Adrenal gland (tissue), 12 donors: ENCODE results near the gene RALGPS1. TPM values are rescaled to one million over a fixed set of nuclear protein-coding genes. Genes with fewer than 3 reads are reported as not detected.
A peak's percentile ranks its signal among the peaks of the same experiment; 100 is the strongest.

ENCODE experiments used
- DNase-seq, 7 donors: peaks; one replicate each; pipeline ENCODE4 v3.0.0-alpha.2; 2019 to 2020
- H3K27ac ChIP-seq, 5 donors: fragments of 200-600 bp; sonication (generic) in 4 of 5; 1 replicate in 3 of 5; 2 replicates in 2 of 5; pipeline versions ENCODE4 v1.5.1 to v1.8.0; 2016 to 2020; ENCODE audit warnings: mild to moderate bottlenecking in 1 of 5
- H3K27me3 ChIP-seq: fragments of 200-600 bp; 2 replicates; pipeline ENCODE4 v1.8.0; 2021
- H3K36me3 ChIP-seq, 2 donors: fragments of 200-600 bp; replicated peaks in 1 of 2; 1 replicate in 1 of 2; 2 replicates in 1 of 2; pipeline versions ENCODE4 v1.5.1 to v1.8.0; 2018 to 2022
- H3K4me1 ChIP-seq, 2 donors: fragments of 200-600 bp; replicated peaks in 1 of 2; 1 replicate in 1 of 2; 2 replicates in 1 of 2; pipeline versions ENCODE4 v1.5.1 to v1.8.0; 2018 to 2021
- H3K4me3 ChIP-seq, 4 donors: fragments of 200-600 bp; sonication (generic) in 3 of 4; one replicate each; pipeline ENCODE4 v1.5.1; 2016 to 2018
- H3K9me3 ChIP-seq, 3 donors: fragments of 200-600 bp; sonication (generic) in 1 of 3; replicated peaks in 1 of 3; 1 replicate in 2 of 3; 2 replicates in 1 of 3; pipeline versions ENCODE4 v1.5.1 to v1.8.0; 2016 to 2021
- POLR2A ChIP-seq, 2 donors: fragments of 450-650 bp; IDR thresholded peaks; one replicate each; pipeline ENCODE4 v1.6.1; 2017; ENCODE audit warnings: antibody characterized with exemption in 2 of 2, mild to moderate bottlenecking in 2 of 2, moderate library complexity in 1 of 2
- WGBS, 4 donors: extraction: QIAGEN DNeasy Blood & Tissue Kit in 2 of 4; methylation state at CpG; one replicate each; pipeline versions ENCODE4 v1.1.5 to v1.1.7; 2013 to 2017; 5-methylcytosine and 5-hydroxymethylcytosine counted together
- intact Hi-C, 2 donors: fragments of 100-400 bp; cut with DNase I; formaldehyde crosslinking; loops; one replicate each; pipeline versions ENCODE4 v1.14.1 to v1.15.0; 2022 to 2023
- polyA plus RNA-seq, 3 donors: library from polyadenylated mRNA; stranded (reverse); fragments of 200-250 nt in 2 of 3; fragments of 350-450 nt in 1 of 3; fragmentation: Illumina TruSeq in 1 of 3; extraction: RNeasy Lipid Tissue Mini Kit (QIAGEN cat#74804) in 1 of 3; gene quantifications; one replicate each; pipeline ENCODE4 v1.2.3, GENCODE V29; 2013 to 2014
- total RNA-seq, 9 donors: library from RNA; depleted of rRNA in 4 of 9; stranded (reverse); fragments of >200 nt in 4 of 9; fragments of 120-200 nt in 1 of 9; fragmentation: NEBNext Ultra II Directional in 1 of 9; extraction: Animal tissue kit (Norgen Biotek cat#: 25700) in 1 of 9; gene quantifications; one replicate each; pipeline versions ENCODE4 v1.1.0 to v1.2.4, GENCODE V29; 2013 to 2023
- TF ChIP-seq, protein P1 (sequence below), 6 experiments: fragments of 450-650 bp in 4 of 6; fragments of 200-600 bp in 2 of 6; sonication (generic) in 1 of 6; IDR thresholded peaks; 1 replicate in 5 of 6; 2 replicates in 1 of 6; pipeline versions ENCODE4 v1.5.1 to v1.8.0; 2016 to 2021; ENCODE audit warnings: antibody characterized with exemption in 6 of 6, mild to moderate bottlenecking in 2 of 6, moderate library complexity in 1 of 6
- donor health status: healthy with polysubstance abuse.
- donor health status: Bipolar disorder and iron deficiency.
- donor health status: DM: yes; HTN: yes; CAD: no.
- donor health status: DM: no; HTN: no; CAD: no.
- donor health status: DM: no; HTN: no; CAD: no.
- donor health status: DM: yes; HTN: yes; CAD: no.

Gene RALGPS1
- total and polyA plus RNA-seq, 12 donors, result 2.8 to 9.9 (median 5.1) TPM

GRCh38 chr9:127022913-127023660, 108.5 kb downstream of the RALGPS1 start:
- DNase-seq, result peak in 6 of 7 donors; percentile 36 to 76 (median 53)
- Histone ChIP-seq H3K4me1 (peaks cover 12 to 21% of the 10 kb centered on the region in 2 donors), H3K9me3 (no peaks in the 10 kb centered on the region), H3K27me3 (no peaks in the 10 kb centered on the region), H3K36me3 (no peaks in the 10 kb centered on the region), H3K4me3 (no peak overlapping the region), H3K27ac (peak overlapping the region in 3 of 5 donors; percentile 13 to 79 (median 71))
- 26 to 46% (median 39%) methylated on average over 3 of the region's 3 CpGs for WGBS, 4 donors
- TF ChIP-seq, protein P1, sequence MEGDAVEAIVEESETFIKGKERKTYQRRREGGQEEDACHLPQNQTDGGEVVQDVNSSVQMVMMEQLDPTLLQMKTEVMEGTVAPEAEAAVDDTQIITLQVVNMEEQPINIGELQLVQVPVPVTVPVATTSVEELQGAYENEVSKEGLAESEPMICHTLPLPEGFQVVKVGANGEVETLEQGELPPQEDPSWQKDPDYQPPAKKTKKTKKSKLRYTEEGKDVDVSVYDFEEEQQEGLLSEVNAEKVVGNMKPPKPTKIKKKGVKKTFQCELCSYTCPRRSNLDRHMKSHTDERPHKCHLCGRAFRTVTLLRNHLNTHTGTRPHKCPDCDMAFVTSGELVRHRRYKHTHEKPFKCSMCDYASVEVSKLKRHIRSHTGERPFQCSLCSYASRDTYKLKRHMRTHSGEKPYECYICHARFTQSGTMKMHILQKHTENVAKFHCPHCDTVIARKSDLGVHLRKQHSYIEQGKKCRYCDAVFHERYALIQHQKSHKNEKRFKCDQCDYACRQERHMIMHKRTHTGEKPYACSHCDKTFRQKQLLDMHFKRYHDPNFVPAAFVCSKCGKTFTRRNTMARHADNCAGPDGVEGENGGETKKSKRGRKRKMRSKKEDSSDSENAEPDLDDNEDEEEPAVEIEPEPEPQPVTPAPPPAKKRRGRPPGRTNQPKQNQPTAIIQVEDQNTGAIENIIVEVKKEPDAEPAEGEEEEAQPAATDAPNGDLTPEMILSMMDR (IDR thresholded peaks at IDR 0.05), result no peak
- no peak for TF ChIP-seq POLR2A (IDR thresholded peaks at IDR 0.05)
- intact Hi-C loops, result no loop called here

DNA sequence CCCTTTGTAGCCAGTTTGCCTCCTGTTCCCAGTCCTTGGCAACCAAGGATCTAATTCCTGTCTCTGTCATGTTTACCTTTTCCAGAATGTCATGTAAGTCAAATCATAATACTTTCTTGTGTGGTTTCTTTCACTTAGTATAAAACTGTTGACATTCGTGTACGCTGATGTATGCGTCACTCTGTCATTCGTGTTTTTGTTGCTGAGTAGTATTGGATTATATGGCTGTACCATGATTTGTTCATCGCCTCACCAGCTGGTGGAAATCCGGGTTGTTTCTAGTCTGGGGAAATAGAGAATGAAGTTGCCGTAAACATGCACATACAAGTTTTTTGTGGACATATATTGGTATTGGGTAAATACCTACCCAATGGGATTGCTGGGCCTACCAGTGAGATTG, 110.5 kb downstream of the RALGPS1 start:
- H3K36me3 ChIP-seq, result no peaks in the 10 kb centered on the region
- TF ChIP-seq POLR2A (IDR thresholded peaks at IDR 0.05), result no peak
- TF ChIP-seq, protein P1 (IDR thresholded peaks at IDR 0.05), result no peak
- DNase-seq, result no peak
- H3K27me3 ChIP-seq, result no peaks in the 10 kb centered on the region
- WGBS, 4 donors, result 96 to 99% (median 97%) methylated on average over 7 of the region's 7 CpGs
- H3K9me3 ChIP-seq, result no peaks in the 10 kb centered on the region
- no peak overlapping the region for H3K27ac ChIP-seq
- no peak overlapping the region for H3K4me3 ChIP-seq
- intact Hi-C loops, result no loop called here
- peaks cover 12 to 21% of the 10 kb centered on the region in 2 donors for H3K4me1 ChIP-seq

DNA sequence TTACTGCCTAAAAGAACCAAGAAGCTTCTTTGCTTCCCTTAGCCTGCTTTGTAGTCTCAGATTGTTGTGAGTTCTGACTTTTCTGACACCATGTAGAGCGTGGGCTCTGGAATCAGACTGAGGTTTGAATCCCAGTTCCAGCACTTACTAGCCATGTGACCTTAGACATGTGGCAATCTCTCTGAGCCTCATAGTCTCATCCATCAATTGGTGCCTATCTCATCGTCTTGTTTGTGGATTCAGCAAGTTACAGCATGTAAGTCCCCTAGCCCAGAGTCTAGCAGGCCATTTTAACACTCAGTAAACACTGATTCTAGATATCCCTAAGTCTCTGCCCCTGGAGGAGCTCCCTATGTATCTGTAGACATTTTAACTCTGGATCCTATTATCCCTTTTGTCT, 113.1 kb downstream of the RALGPS1 start:
- no peak overlapping the region for H3K27ac ChIP-seq
- H3K4me3 ChIP-seq, result no peak overlapping the region
- DNase-seq, result no peak
- 74 to 89% (median 79%) methylated on average over 2 of the region's 2 CpGs for WGBS, 4 donors
- intact Hi-C loops, result no loop called here
- H3K36me3 ChIP-seq, result no peaks in the 10 kb centered on the region
- H3K9me3 ChIP-seq, result no peaks in the 10 kb centered on the region
- H3K27me3 ChIP-seq, result no peaks in the 10 kb centered on the region
- no peak for TF ChIP-seq POLR2A (IDR thresholded peaks at IDR 0.05)
- TF ChIP-seq, protein P1 (IDR thresholded peaks at IDR 0.05), result no peak
- peaks cover 11% of the 10 kb centered on the region in 2 donors for H3K4me1 ChIP-seq

GRCh38 chr9:127029548-127029947, 115.0 kb downstream of the RALGPS1 start:
- H3K9me3 ChIP-seq, result no peaks in the 10 kb centered on the region
- no peaks in the 10 kb centered on the region for H3K36me3 ChIP-seq
- WGBS, 4 donors, result 72 to 90% (median 89%) methylated on average over 3 to 11 of the region's 11 CpGs
- H3K27me3 ChIP-seq, result no peaks in the 10 kb centered on the region
- no peak overlapping the region for H3K4me3 ChIP-seq
- no peak overlapping the region for H3K27ac ChIP-seq
- no peak for DNase-seq
- intact Hi-C loops, result no loop called here
- TF ChIP-seq, protein P1 (IDR thresholded peaks at IDR 0.05), result no peak
- TF ChIP-seq POLR2A (IDR thresholded peaks at IDR 0.05), result no peak
- H3K4me1 ChIP-seq, result no peaks in the 10 kb centered on the region
